IPS-18a (cell line): ENCODE results near the gene DTYMK.

Source experiments
- H3K27ac ChIP-seq: one replicate; pipeline ENCODE4 v1.5.1; 2013; ENCODE audit warnings: low read length
- H3K27me3 ChIP-seq: one replicate; pipeline ENCODE4 v1.6.1; 2013; ENCODE audit warnings: mild to moderate bottlenecking, low read length; ENCODE audit not compliant: control insufficient read depth, insufficient read depth
- H3K36me3 ChIP-seq: one replicate; pipeline ENCODE4 v1.6.1; 2013; ENCODE audit warnings: low read depth, low read length; ENCODE audit not compliant: control insufficient read depth
- H3K4me1 ChIP-seq: one replicate; pipeline ENCODE4 v1.6.1; 2013; ENCODE audit warnings: low read depth, low read length; ENCODE audit not compliant: control insufficient read depth
- H3K4me3 ChIP-seq: one replicate; pipeline ENCODE4 v1.5.1; 2013; ENCODE audit warnings: low read length
- H3K9ac ChIP-seq: one replicate; pipeline ENCODE4 v1.6.1; 2013; ENCODE audit warnings: mild to moderate bottlenecking, low read length, moderate library complexity
- H3K9me3 ChIP-seq: one replicate; pipeline ENCODE4 v1.6.1; 2013; ENCODE audit warnings: low read depth, low read length; ENCODE audit not compliant: control insufficient read depth

Gene DTYMK

GRCh38 chr2:241702155-241703031 is 15.8 kb upstream of the DTYMK start:
- peak overlapping the region; percentile 71 for H3K4me3 ChIP-seq
- peaks cover 22% of the 10 kb centered on the region for H3K36me3 ChIP-seq
- H3K27ac ChIP-seq, result no peak overlapping the region
- peak overlapping the region; percentile 59 for H3K9ac ChIP-seq
- H3K4me1 ChIP-seq, result peaks cover 2% of the 10 kb centered on the region
- H3K27me3 ChIP-seq, result no peaks in the 10 kb centered on the region
- H3K9me3 ChIP-seq, result no peaks in the 10 kb centered on the region

- H3K9ac ChIP-seq, result peak within 1 kb of the TSS; percentile 97
- H3K4me1 ChIP-seq, result peaks cover 2% of the 10 kb centered on the region
- peak within 1 kb of the TSS; percentile 71 for H3K4me3 ChIP-seq
These were observed 15.0 kb upstream of the DTYMK start, which contains the start of gene ING5 for GRCh38 chr2:241701399-241702154. Gene ING5 (plus strand): TSS chr2:241702039. CDS start chr2:241702066, 27 bp downstream.

GRCh38 chr2:241701149-241701398 is 14.5 kb upstream of the DTYMK start:
- Histone ChIP-seq H3K4me3 (peak overlapping the region; percentile 71), H3K36me3 (peaks cover 11% of the 10 kb centered on the region), H3K4me1 (peaks cover 2% of the 10 kb centered on the region), H3K27me3 (no peaks in the 10 kb centered on the region), H3K9me3 (no peaks in the 10 kb centered on the region), H3K9ac (peak overlapping the region; percentile 97), H3K27ac (peak overlapping the region; percentile 64)

More at GRCh38 chr2:241701399-241702154, 15.0 kb upstream of the DTYMK start, which contains the start of gene ING5:
- Histone ChIP-seq H3K27ac (peak within 1 kb of the TSS; percentile 64), H3K9me3 (no peaks in the 10 kb centered on the region), H3K36me3 (peaks cover 16% of the 10 kb centered on the region), H3K27me3 (no peaks in the 10 kb centered on the region)

- H3K9me3 ChIP-seq, result no peaks in the 10 kb centered on the region
- no peak overlapping the region for H3K27ac ChIP-seq
- no peak overlapping the region for H3K4me3 ChIP-seq
- H3K9ac ChIP-seq, result no peak overlapping the region
- no peaks in the 10 kb centered on the region for H3K27me3 ChIP-seq
- peaks cover 3% of the 10 kb centered on the region for H3K36me3 ChIP-seq
- no peaks in the 10 kb centered on the region for H3K4me1 ChIP-seq
These were observed 9.0 kb upstream of the DTYMK start for GRCh38 chr2:241695651-241696050.

GRCh38 chr2:241692448-241692847 is 5.8 kb upstream of the DTYMK start:
- Histone ChIP-seq H3K9me3 (no peaks in the 10 kb centered on the region), H3K27ac (no peak overlapping the region), H3K36me3 (peaks cover 8% of the 10 kb centered on the region), H3K27me3 (no peaks in the 10 kb centered on the region), H3K9ac (no peak overlapping the region), H3K4me1 (no peaks in the 10 kb centered on the region), H3K4me3 (no peak overlapping the region)

GRCh38 chr2:241690202-241690717 is 3.6 kb upstream of the DTYMK start:
- peaks cover 12% of the 10 kb centered on the region for H3K36me3 ChIP-seq
- H3K9me3 ChIP-seq, result no peaks in the 10 kb centered on the region
- H3K4me1 ChIP-seq, result no peaks in the 10 kb centered on the region
- no peaks in the 10 kb centered on the region for H3K27me3 ChIP-seq
- H3K27ac ChIP-seq, result no peak overlapping the region
- H3K9ac ChIP-seq, result no peak overlapping the region
- no peak overlapping the region for H3K4me3 ChIP-seq

- Histone ChIP-seq H3K9ac (no peak overlapping the region), H3K27ac (no peak overlapping the region), H3K4me3 (no peak overlapping the region)
These were observed 2.7 kb upstream of the DTYMK start for GRCh38 chr2:241689306-241689705.

GRCh38 chr2:241686324-241686649 is 328 bp downstream of the DTYMK start:
- H3K27ac ChIP-seq, result peak overlapping the region; percentile 61
- H3K9ac ChIP-seq, result peak overlapping the region; percentile 92
- peaks cover 44% of the 10 kb centered on the region for H3K36me3 ChIP-seq
- H3K4me3 ChIP-seq, result peak overlapping the region; percentile 95
- H3K4me1 ChIP-seq, result no peaks in the 10 kb centered on the region
- no peaks in the 10 kb centered on the region for H3K9me3 ChIP-seq
- H3K27me3 ChIP-seq, result no peaks in the 10 kb centered on the region

More at GRCh38 chr2:241689306-241689705, 2.7 kb upstream of the DTYMK start:
- Histone ChIP-seq H3K9me3 (no peaks in the 10 kb centered on the region), H3K4me1 (no peaks in the 10 kb centered on the region), H3K36me3 (peaks cover 18% of the 10 kb centered on the region), H3K27me3 (no peaks in the 10 kb centered on the region)

GRCh38 chr2:241680827-241681599 is 5.6 kb downstream of the DTYMK start:
- H3K4me3 ChIP-seq, result no peak overlapping the region
- no peaks in the 10 kb centered on the region for H3K4me1 ChIP-seq
- no peaks in the 10 kb centered on the region for H3K27me3 ChIP-seq
- no peak overlapping the region for H3K9ac ChIP-seq
- peaks cover 84% of the 10 kb centered on the region for H3K36me3 ChIP-seq
- no peak overlapping the region for H3K27ac ChIP-seq
- no peaks in the 10 kb centered on the region for H3K9me3 ChIP-seq

- no peak overlapping the region for H3K27ac ChIP-seq
- H3K9me3 ChIP-seq, result no peaks in the 10 kb centered on the region
- no peak overlapping the region for H3K9ac ChIP-seq
- H3K27me3 ChIP-seq, result no peaks in the 10 kb centered on the region
- peaks cover 87% of the 10 kb centered on the region for H3K36me3 ChIP-seq
- no peak overlapping the region for H3K4me3 ChIP-seq
- H3K4me1 ChIP-seq, result no peaks in the 10 kb centered on the region
These were observed 6.6 kb downstream of the DTYMK start for GRCh38 chr2:241680044-241680443.
